SK-N-SH treated with all-trans-retinoic acid at 6 μM for 48 hours (cell line): Measurements from ENCODE around the gene SREBF2.
A peak's percentile ranks its signal among the peaks of the same experiment; 100 is the strongest.

ENCODE experiments used
- ATAC-seq: fragments of 200-7000 bp; cut with Tn5 transposase; 3 replicates; pipeline ENCODE4 v1.9.1; 2020; ENCODE audit warnings: mild to moderate bottlenecking, moderate library complexity
- ARNTL ChIP-seq: fragments of 450-650 bp; formaldehyde crosslinking; IDR thresholded peaks from 2 replicates; pipeline ENCODE4 v1.5.0; 2020; ENCODE audit warnings: low read depth, mild to moderate bottlenecking, moderate library complexity, borderline replicate concordance
- BACH2 ChIP-seq: fragments of 250-450 bp; sonication (Bioruptor Pico); IDR thresholded peaks from 2 replicates; pipeline ENCODE4 v1.9.0; 2021; ENCODE audit warnings: mild to moderate bottlenecking, borderline replicate concordance
- CREB5 ChIP-seq: fragments of 250-450 bp; sonication (Bioruptor Pico); IDR thresholded peaks from 2 replicates; pipeline ENCODE4 v1.5.1; 2020; ENCODE audit warnings: low read depth, mild to moderate bottlenecking, moderate library complexity
- CSDC2 ChIP-seq: fragments of 250-450 bp; sonication (Bioruptor Pico); IDR thresholded peaks from 2 replicates; pipeline ENCODE4 v1.5.0; 2020; ENCODE audit warnings: mild to moderate bottlenecking, moderate library complexity
- CSRNP3 ChIP-seq: fragments of 250-450 bp; sonication (Bioruptor Pico); IDR thresholded peaks from 2 replicates; pipeline ENCODE4 v1.5.1; 2021; ENCODE audit warnings: mild to moderate bottlenecking, moderate library complexity
- ESRRG ChIP-seq: fragments of 250-450 bp; sonication (Bioruptor Pico); IDR thresholded peaks from 2 replicates; pipeline ENCODE4 v1.6.1; 2021; ENCODE audit warnings: mild to moderate bottlenecking
- GLIS3 ChIP-seq: fragments of 250-450 bp; sonication (Bioruptor Pico); IDR thresholded peaks from 2 replicates; pipeline ENCODE4 v1.5.0; 2020; ENCODE audit warnings: mild to moderate bottlenecking, moderate library complexity
- ISL1 ChIP-seq: fragments of 250-450 bp; sonication (Bioruptor Pico); IDR thresholded peaks from 2 replicates; pipeline ENCODE4 v2.1.2; 2022; ENCODE audit warnings: mild to moderate bottlenecking, moderate library complexity
- OSR1 ChIP-seq: fragments of 250-450 bp; sonication (Bioruptor Pico); IDR thresholded peaks from 2 replicates; pipeline ENCODE4 v1.8.0; 2022; ENCODE audit warnings: moderate library complexity, mild to moderate bottlenecking, inconsistent platforms
- PATZ1 ChIP-seq: fragments of 250-450 bp; sonication (Bioruptor Pico); IDR thresholded peaks from 2 replicates; pipeline ENCODE4 v1.8.0; 2020; ENCODE audit warnings: mild to moderate bottlenecking, moderate library complexity, borderline replicate concordance
- PPARA ChIP-seq: fragments of 250-450 bp; sonication (Bioruptor Pico); IDR thresholded peaks from 2 replicates; pipeline ENCODE4 v1.5.0; 2020; ENCODE audit warnings: mild to moderate bottlenecking, borderline replicate concordance
- SNAI2 ChIP-seq: fragments of 250-450 bp; sonication (Bioruptor Pico); IDR thresholded peaks from 2 replicates; pipeline ENCODE4 v1.5.0; 2020; ENCODE audit warnings: mild to moderate bottlenecking, moderate library complexity
- TCF4 ChIP-seq: fragments of 250-450 bp; sonication (Bioruptor Pico); IDR thresholded peaks from 2 replicates; pipeline ENCODE4 v1.8.0; 2021; ENCODE audit warnings: mild to moderate bottlenecking, moderate library complexity, borderline replicate concordance
- TOX ChIP-seq: fragments of 250-450 bp; sonication (Bioruptor Pico); IDR thresholded peaks from 2 replicates; pipeline ENCODE4 v1.8.0; 2021; ENCODE audit warnings: mild to moderate bottlenecking, moderate library complexity, borderline replicate concordance
- TSHZ2 ChIP-seq: fragments of 250-450 bp; sonication (Bioruptor Pico); IDR thresholded peaks from 2 replicates; pipeline ENCODE4 v1.5.0; 2020; ENCODE audit warnings: mild to moderate bottlenecking, moderate library complexity
- ZC3H10 ChIP-seq: fragments of 250-450 bp; sonication (Bioruptor Pico); IDR thresholded peaks from 2 replicates; pipeline ENCODE4 v1.5.1; 2021; ENCODE audit warnings: mild to moderate bottlenecking, moderate library complexity
- ZFP3 ChIP-seq: fragments of 250-450 bp; sonication (Bioruptor Pico); IDR thresholded peaks from 2 replicates; pipeline ENCODE4 v1.5.0; 2020; ENCODE audit warnings: mild to moderate bottlenecking, moderate library complexity
- ZFP30 ChIP-seq: fragments of 450-650 bp; formaldehyde crosslinking; IDR thresholded peaks from 2 replicates; pipeline ENCODE4 v1.5.0; 2022; ENCODE audit warnings: mild to moderate bottlenecking, moderate library complexity
- ZNF565 ChIP-seq: fragments of 450-650 bp; formaldehyde crosslinking; conservative IDR thresholded peaks from 2 replicates; pipeline ENCODE4 v1.5.0; 2020; ENCODE audit warnings: low read depth, mild to moderate bottlenecking, moderate library complexity
- ZNF70 ChIP-seq: fragments of 450-650 bp; formaldehyde crosslinking; IDR thresholded peaks from 2 replicates; pipeline ENCODE4 v1.5.0; 2020; ENCODE audit warnings: mild to moderate bottlenecking, moderate library complexity
- ZNF8 ChIP-seq: fragments of 450-650 bp; formaldehyde crosslinking; IDR thresholded peaks from 2 replicates; pipeline ENCODE4 v1.5.0; 2020; ENCODE audit warnings: mild to moderate bottlenecking, moderate library complexity

The SREBF2 gene

DNA sequence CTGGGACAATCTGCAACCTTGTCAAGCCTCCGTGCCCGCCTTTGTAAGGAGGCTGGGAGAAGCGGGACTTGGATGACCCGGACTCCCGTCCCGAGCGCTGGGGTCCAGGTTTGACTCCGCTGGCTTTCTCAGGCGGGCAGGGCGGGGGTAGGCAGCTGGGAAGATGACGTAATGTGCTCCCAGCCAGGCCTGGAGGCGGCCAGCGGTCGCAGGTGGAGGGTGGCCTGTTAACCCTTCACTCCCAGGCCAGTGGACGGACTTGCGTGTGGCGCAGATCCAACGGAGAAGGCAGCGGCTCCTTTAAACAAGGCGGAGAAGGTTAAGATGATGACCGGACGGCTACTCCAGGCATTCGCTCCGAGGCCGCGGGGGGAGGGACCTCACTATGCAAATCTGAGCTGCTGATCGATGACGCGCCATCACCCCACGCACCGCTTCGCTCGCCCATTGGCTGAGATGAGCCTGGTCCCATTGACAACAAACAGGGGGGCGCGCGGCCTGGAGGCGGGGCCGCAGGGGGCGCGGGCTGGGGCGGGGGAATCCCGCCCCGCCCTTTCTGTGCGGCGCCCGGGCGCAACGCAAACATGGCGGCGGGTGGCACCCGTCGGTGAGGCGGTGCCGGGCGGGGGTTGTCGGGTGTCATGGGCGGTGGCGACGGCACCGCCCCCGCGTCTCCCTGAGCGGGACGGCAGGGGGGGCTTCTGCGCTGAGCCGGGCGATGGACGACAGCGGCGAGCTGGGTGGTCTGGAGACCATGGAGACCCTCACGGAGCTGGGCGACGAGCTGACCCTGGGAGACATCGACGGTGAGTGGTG is at the start of gene SREBF2:
Gene SREBF2 (plus strand): TSS at position 553 of the 816 bp plus-strand sequence. CDS start 166 bp downstream, at position 719.
- TF ChIP-seq TSHZ2 (CRISPR knock-in tag) (0 out of 2 replicates have a peak, but pooled peaks have one; percentile 25), ZNF565 (CRISPR knock-in tag) (0 out of 2 replicates have a peak, but pooled peaks have one; percentile 46), ZC3H10 (no peak)
- TF ChIP-seq, all 23 proteins: peak for 2
- ATAC-seq = peak; percentile 97

- no peak for ATAC-seq
- TF ChIP-seq ZNF565 (CRISPR knock-in tag) = no peak
- no peak for TF ChIP-seq ZNF8 (CRISPR knock-in tag)
- TF ChIP-seq TCF4 (CRISPR knock-in tag) = no peak
- TF ChIP-seq ZC3H10 = no peak
- TF ChIP-seq OSR1 = no peak
- TF ChIP-seq ZNF70 = no peak
- no peak for TF ChIP-seq ZFP3 (CRISPR knock-in tag)
- TF ChIP-seq TSHZ2 (CRISPR knock-in tag) = no peak
- TF ChIP-seq GLIS3 (CRISPR knock-in tag) = no peak
- TF ChIP-seq ISL1 (CRISPR knock-in tag) = no peak
- no peak for TF ChIP-seq ARNTL (CRISPR knock-in tag)
- TF ChIP-seq ZFP30 (CRISPR knock-in tag) = no peak
- TF ChIP-seq CSRNP3 = no peak
- TF ChIP-seq PPARA (CRISPR knock-in tag) = no peak
- TF ChIP-seq, all 23 proteins: peak for 0
These were observed 45.6 kb upstream of the SREBF2 start for GRCh38 chr22:41787331-41787730.

- no peak for TF ChIP-seq TCF4 (CRISPR knock-in tag)
- TF ChIP-seq ZNF8 (CRISPR knock-in tag) = no peak
- no peak for TF ChIP-seq ISL1 (CRISPR knock-in tag)
- no peak for TF ChIP-seq ZC3H10
- TF ChIP-seq ZNF565 (CRISPR knock-in tag) = no peak
- TF ChIP-seq ZNF70 = no peak
- no peak for TF ChIP-seq ZFP30 (CRISPR knock-in tag)
- TF ChIP-seq, all 23 proteins: peak for 0
- ATAC-seq = no peak
These were observed 39.0 kb upstream of the SREBF2 start for GRCh38 chr22:41793871-41794270.

DNA sequence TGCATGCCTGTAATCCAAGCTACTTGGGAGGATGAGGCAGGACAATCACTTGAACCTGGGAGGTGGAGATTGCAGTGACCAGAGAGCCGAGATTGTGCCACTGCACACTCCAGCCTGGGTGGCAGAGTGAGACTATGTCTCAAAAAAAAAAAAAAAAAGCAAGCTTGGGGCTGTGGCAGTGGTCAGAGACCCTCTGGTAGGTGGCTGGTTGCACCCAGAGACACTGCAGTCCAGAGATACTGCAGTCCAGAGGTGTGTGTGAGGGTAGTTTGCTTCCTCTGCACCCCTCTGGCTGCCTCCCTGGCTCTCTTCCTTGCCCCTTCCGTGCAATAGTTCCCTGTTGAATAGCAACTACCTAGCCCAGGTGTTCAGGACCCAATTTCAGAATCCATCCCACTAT is 34.2 kb upstream of the SREBF2 start:
- ATAC-seq = no peak
- TF ChIP-seq CSRNP3 = no peak
- no peak for TF ChIP-seq ZNF70
- TF ChIP-seq SNAI2 (CRISPR knock-in tag) = no peak
- TF ChIP-seq PPARA (CRISPR knock-in tag) = no peak
- TF ChIP-seq PATZ1 (CRISPR knock-in tag) = no peak
- no peak for TF ChIP-seq BACH2 (CRISPR knock-in tag)
- no peak for TF ChIP-seq CREB5 (CRISPR knock-in tag)
- TF ChIP-seq CSDC2 = no peak
- no peak for TF ChIP-seq ZC3H10
- no peak for TF ChIP-seq GLIS3 (CRISPR knock-in tag)
- no peak for TF ChIP-seq TOX
- TF ChIP-seq ZNF8 (CRISPR knock-in tag) = no peak
- TF ChIP-seq ESRRG (CRISPR knock-in tag) = no peak
- no peak for TF ChIP-seq ZFP30 (CRISPR knock-in tag)
